BLaER1 treated with 17β-estradiol and CSF1 and Interleukin-3, amounts not matched to agents 10 nM and 100 nM (cell line): Measurements from ENCODE around the gene NT5DC4.
A peak's percentile ranks its signal among the peaks of the same experiment; 100 is the strongest.
"Not testable (repeated sequence)": the region's sequence is repeated elsewhere in the genome, so short reads cannot be mapped to it uniquely, and the experiment has no call there.

Source experiments
- H3K27ac ChIP-seq, 11 experiments: shearing (Covaris generic); formaldehyde crosslinking; 2 replicates each; pipeline ENCODE4 v1.8.1; 2022
- H3K27me3 ChIP-seq, 11 experiments: shearing (Covaris generic); formaldehyde crosslinking; 2 replicates each; pipeline ENCODE4 v1.8.1; 2022
- H3K36me3 ChIP-seq, 11 experiments: shearing (Covaris generic); formaldehyde crosslinking; 2 replicates each; pipeline ENCODE4 v1.8.1; 2022
- H3K4me1 ChIP-seq, 10 experiments: shearing (Covaris generic); formaldehyde crosslinking; 2 replicates each; pipeline ENCODE4 v1.8.1; 2022
- H3K4me2 ChIP-seq, 11 experiments: shearing (Covaris generic); formaldehyde crosslinking; 2 replicates each; pipeline ENCODE4 v1.8.1; 2022
- H3K4me3 ChIP-seq, 10 experiments: shearing (Covaris generic); formaldehyde crosslinking; 2 replicates each; pipeline ENCODE4 v1.8.1; 2022
- H3K9ac ChIP-seq, 11 experiments: shearing (Covaris generic); formaldehyde crosslinking; 2 replicates each; pipeline ENCODE4 v1.8.1; 2022
- H3K9me3 ChIP-seq, 11 experiments: shearing (Covaris generic); formaldehyde crosslinking; replicated peaks in 1 of 11; 2 replicates each; pipeline ENCODE4 v1.8.1; 2022
- H4K20me1 ChIP-seq, 11 experiments: shearing (Covaris generic); formaldehyde crosslinking; 2 replicates each; pipeline ENCODE4 v1.8.1; 2022
- Cebpa-rat ChIP-seq, 11 experiments: shearing (Covaris generic); IDR thresholded peaks; 2 replicates each; pipeline ENCODE4 v1.8.1; 2022

The NT5DC4 gene

DNA sequence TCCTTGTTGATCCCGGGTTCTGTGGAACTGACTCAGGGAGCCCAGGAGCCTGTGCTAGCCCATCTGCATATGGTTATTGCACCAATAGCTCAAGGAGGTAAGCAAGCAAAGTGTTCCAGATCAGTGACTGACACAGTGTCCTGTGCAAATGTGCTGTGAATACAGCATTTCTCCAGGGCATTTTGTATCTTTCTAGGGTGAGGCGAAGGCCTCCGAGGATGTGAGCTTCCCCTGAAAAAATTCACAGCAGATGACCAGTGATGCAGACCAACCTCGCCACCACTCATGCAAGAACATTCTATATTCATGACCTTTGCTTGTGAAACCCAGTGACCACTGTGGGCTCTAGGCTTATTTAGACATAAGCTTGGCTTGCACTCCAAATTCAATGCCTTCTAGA lies 15.2 kb upstream of the NT5DC4 start:
- Histone ChIP-seq H3K36me3 (no peaks in the 10 kb centered on the region), H3K4me2 (peak overlapping the region; percentile 74 to 93 (median 80)), H3K27me3 (no peaks in the 10 kb centered on the region), H4K20me1 (no peaks in the 10 kb centered on the region), H3K27ac (peak overlapping the region in 10 of 11 experiments; percentile 13 to 94 (median 66); a peak in 15 of 22 replicates), H3K9me3 (no peaks in the 10 kb centered on the region), H3K4me3 (no peak overlapping the region), H3K9ac (peak overlapping the region in 2 of 11 experiments; percentile 9 to 33; a peak in 1 of 22 replicates), H3K4me1 (peaks cover 49 to 98% (median 69%) of the 10 kb centered on the region in 10 experiments)
- TF ChIP-seq Cebpa-rat (IDR thresholded peaks at IDR 0.05) = no peak

DNA sequence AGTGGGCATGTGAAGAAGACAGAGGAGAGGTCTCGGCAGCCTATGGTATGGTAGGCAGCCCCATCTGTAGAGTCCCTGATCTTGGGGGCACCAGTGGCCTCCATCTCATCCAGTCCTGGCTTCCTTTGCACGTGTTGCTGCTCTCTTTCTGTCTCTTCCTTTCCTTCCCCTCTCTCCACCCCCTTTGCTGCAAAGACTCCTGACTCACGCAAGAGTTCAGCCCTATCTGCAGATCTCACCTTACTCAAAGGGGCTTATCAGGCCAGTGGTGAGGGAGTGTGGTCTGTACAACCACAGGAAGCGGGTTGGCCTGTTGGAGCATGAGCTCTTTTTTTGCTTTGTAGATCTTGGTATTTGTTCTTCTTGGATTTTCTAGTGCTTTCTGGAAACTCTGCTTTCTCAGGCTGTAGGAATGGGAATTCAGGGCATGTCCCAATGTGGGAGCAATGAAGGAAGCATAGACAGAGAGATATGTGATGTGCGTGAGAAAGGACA lies 14.6 kb upstream of the NT5DC4 start:
- Histone ChIP-seq H3K36me3 (no peaks in the 10 kb centered on the region), H3K4me2 (peak overlapping the region; percentile 74 to 93 (median 80)), H3K4me1 (peaks cover 49 to 98% (median 63%) of the 10 kb centered on the region in 10 experiments), H3K4me3 (peak overlapping the region in 1 of 10 experiments; percentile 20; a peak in 1 of 20 replicates), H3K9ac (peak overlapping the region in 3 of 11 experiments; percentile 9 to 33 (median 21); a peak in 3 of 22 replicates), H3K27ac (peak overlapping the region in 10 of 11 experiments; percentile 13 to 94 (median 66); a peak in 18 of 22 replicates), H4K20me1 (no peaks in the 10 kb centered on the region), H3K27me3 (no peaks in the 10 kb centered on the region), H3K9me3 (no peaks in the 10 kb centered on the region)
- no peak for TF ChIP-seq Cebpa-rat (IDR thresholded peaks at IDR 0.05)

DNA sequence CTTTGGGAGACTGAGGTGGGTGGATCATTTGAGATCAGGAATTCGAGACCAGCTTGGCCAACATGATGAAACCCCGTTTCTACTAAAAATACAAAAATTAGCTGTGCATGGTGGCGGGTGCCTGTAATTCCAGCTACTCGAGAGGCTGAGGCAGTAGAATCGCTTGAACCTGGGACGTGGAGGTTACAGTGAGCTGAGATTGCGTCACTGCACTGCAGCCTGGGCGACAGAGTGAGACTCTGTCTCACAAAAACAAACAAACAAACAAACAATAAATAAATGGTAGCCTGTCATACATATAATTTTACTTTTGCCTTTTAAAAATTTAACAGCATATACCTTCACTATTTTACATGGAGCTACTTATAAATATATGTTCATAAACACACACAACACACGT lies 13.9 kb upstream of the NT5DC4 start:
- peak overlapping the region; percentile 74 to 93 (median 80) for H3K4me2 ChIP-seq
- H3K9ac ChIP-seq = peak overlapping the region in 2 of 11 experiments; percentile 21 to 33; a peak in 1 of 22 replicates
- H4K20me1 ChIP-seq, H3K27me3 ChIP-seq, H3K36me3 ChIP-seq, H3K9me3 ChIP-seq, H3K4me3 ChIP-seq: not testable (repeated sequence)
- peak overlapping the region in 9 of 11 experiments; percentile 24 to 96 (median 85); a peak in 15 of 22 replicates for H3K27ac ChIP-seq
- peak in 2 of 11 experiments; percentile 40 to 55; a peak in 3 of 22 replicates for TF ChIP-seq Cebpa-rat (IDR thresholded peaks at IDR 0.05)
- peaks cover 49 to 98% (median 59%) of the 10 kb centered on the region in 10 experiments for H3K4me1 ChIP-seq

DNA sequence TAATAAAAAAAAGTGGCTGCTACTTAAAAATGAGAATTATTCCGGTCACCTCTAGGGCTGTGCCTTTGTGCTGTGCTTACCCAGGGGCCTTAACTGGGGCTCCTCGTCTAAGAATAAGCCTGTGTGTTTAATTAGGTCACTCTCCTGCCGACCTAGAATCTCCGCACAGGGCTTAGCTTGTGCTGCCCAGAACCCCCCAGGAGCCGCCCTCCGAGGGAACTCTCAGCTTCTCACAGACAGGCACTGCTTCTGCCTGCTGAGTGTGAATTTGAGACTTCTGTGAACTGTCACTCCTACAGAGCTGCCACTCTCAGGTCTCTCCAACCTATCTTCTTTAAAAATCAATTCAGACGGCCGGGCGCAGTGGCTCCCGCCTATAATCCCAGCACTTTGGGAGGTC lies 11.9 kb upstream of the NT5DC4 start:
- peaks cover 66 to 98% (median 76%) of the 10 kb centered on the region in 10 experiments for H3K4me1 ChIP-seq
- H3K4me2 ChIP-seq = peak overlapping the region; percentile 74 to 93 (median 80); a peak in 21 of 22 replicates
- H3K9me3 ChIP-seq = no peaks in the 10 kb centered on the region
- H4K20me1 ChIP-seq = no peaks in the 10 kb centered on the region
- H3K27me3 ChIP-seq = no peaks in the 10 kb centered on the region
- TF ChIP-seq Cebpa-rat (IDR thresholded peaks at IDR 0.05) = no peak
- no peaks in the 10 kb centered on the region for H3K36me3 ChIP-seq
- peak overlapping the region; percentile 24 to 89 (median 62); a peak in 19 of 22 replicates for H3K9ac ChIP-seq
- H3K4me3 ChIP-seq = peak overlapping the region in 3 of 10 experiments; percentile 18 to 44 (median 20); a peak in 4 of 20 replicates
- peak overlapping the region; percentile 28 to 96 (median 74); a peak in 21 of 22 replicates for H3K27ac ChIP-seq

DNA sequence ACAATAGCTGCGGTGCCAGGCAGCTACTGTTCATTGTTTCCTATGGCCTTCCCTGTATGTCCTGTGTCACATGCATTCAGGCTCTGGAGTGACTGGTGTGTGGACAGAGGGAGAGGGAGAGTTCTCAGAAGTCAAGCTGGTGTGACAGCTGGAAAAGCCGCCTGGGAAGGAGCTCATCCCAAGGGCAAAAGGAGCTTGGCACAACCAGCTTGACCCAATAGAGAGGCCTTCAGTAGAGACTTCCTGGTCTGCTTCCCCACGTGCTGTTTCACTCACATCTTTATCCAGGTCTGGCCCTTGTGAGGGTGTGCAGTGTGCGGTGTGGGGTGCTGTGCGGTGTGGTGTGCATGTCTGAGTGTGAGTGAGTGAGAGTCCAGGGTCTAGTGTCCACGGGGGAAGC lies 11.1 kb upstream of the NT5DC4 start:
- Histone ChIP-seq H4K20me1 (no peaks in the 10 kb centered on the region), H3K4me2 (peak overlapping the region; percentile 74 to 93 (median 80); a peak in 18 of 22 replicates), H3K9ac (peak overlapping the region in 2 of 11 experiments; percentile 86 to 89; a peak in 2 of 22 replicates), H3K4me1 (peaks cover 66 to 91% (median 77%) of the 10 kb centered on the region in 10 experiments), H3K4me3 (no peak overlapping the region), H3K9me3 (no peaks in the 10 kb centered on the region), H3K27ac (peak overlapping the region in 7 of 11 experiments; percentile 66 to 96 (median 89); a peak in 13 of 22 replicates), H3K36me3 (no peaks in the 10 kb centered on the region), H3K27me3 (no peaks in the 10 kb centered on the region)
- TF ChIP-seq Cebpa-rat (IDR thresholded peaks at IDR 0.05) = no peak

DNA sequence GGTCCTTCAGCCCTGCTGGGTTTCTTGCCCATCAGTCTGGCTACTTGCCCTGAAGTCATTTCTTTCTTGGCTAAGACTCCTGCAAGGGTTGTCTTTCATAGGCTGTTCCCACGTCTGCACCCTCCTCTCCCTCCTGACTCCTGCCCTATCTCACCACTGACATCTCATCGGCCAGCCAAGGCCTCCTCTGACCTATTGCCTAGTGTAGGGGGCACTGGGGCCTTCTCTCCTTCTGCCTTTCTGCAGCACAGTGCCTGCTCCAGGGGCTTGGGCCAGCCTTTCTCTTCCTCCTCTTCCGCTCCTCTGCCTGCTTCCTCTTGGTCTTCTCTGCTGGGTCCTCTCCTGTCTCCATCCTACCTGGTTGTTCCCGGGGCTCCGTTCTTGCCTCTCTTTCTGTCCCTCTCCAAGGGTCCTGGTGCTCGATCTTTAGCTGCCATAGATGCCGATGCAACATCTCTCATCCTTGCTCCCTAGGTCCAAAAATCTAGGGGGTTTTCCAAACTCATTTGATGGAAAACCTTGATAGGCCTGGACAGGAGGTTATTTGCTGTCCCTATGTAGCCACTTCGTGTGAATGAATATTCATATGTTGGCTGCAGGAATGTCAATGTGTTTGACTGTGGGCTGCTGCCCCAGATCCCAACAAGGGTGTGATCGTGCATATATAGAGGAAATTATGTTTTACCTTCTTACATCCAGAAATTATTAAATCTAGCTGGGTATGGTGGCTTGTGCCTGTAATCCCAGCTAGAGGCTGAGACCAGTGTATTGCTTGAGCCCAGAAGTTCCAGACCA lies 9.7 kb upstream of the NT5DC4 start:
- no peak for TF ChIP-seq Cebpa-rat (IDR thresholded peaks at IDR 0.05)
- H3K27me3 ChIP-seq = no peaks in the 10 kb centered on the region
- no peak overlapping the region for H3K9ac ChIP-seq
- H3K9me3 ChIP-seq = no peaks in the 10 kb centered on the region
- peak overlapping the region in 4 of 11 experiments; percentile 29 to 93 (median 90); a peak in 8 of 22 replicates for H3K4me2 ChIP-seq
- peak overlapping the region in 1 of 11 experiments; percentile 13; a peak in 1 of 22 replicates for H3K27ac ChIP-seq
- H3K36me3 ChIP-seq = no peaks in the 10 kb centered on the region
- H3K4me3 ChIP-seq = no peak overlapping the region
- peaks cover 57 to 76% (median 63%) of the 10 kb centered on the region in 10 experiments for H3K4me1 ChIP-seq
- H4K20me1 ChIP-seq = no peaks in the 10 kb centered on the region

DNA sequence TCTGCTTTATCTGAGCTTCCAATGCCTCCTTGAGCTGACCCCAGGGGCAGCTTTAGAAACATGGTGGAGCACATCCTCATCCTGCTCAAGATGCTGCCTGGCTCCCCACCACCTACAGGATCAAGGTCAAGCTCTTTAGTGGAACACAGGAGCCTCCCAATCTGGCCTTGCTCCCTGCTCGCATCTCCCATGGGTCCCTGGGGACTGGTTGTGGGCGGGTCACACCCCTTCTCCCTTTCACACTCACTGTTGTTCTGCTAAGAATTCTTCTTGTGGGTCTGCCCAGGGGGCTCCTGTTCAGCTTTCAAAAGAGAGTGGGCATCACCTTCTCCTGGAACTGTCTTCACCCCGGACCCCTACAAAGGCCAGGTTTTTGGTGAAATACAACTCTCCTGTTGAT lies 8.4 kb upstream of the NT5DC4 start:
- Histone ChIP-seq H3K27ac (peak overlapping the region in 4 of 11 experiments; percentile 12 to 53 (median 28); a peak in 5 of 22 replicates), H4K20me1 (no peaks in the 10 kb centered on the region), H3K4me3 (no peak overlapping the region), H3K9me3 (peaks cover 0 to 5% (median 0%) of the 10 kb centered on the region in 11 experiments; a peak in 6 of 22 replicates), H3K4me1 (peaks cover 43 to 63% (median 50%) of the 10 kb centered on the region in 10 experiments), H3K36me3 (no peaks in the 10 kb centered on the region), H3K4me2 (peak overlapping the region; percentile 42 to 92 (median 63)), H3K27me3 (no peaks in the 10 kb centered on the region), H3K9ac (no peak overlapping the region; a peak in 1 of 22 replicates)
- no peak for TF ChIP-seq Cebpa-rat (IDR thresholded peaks at IDR 0.05)

DNA sequence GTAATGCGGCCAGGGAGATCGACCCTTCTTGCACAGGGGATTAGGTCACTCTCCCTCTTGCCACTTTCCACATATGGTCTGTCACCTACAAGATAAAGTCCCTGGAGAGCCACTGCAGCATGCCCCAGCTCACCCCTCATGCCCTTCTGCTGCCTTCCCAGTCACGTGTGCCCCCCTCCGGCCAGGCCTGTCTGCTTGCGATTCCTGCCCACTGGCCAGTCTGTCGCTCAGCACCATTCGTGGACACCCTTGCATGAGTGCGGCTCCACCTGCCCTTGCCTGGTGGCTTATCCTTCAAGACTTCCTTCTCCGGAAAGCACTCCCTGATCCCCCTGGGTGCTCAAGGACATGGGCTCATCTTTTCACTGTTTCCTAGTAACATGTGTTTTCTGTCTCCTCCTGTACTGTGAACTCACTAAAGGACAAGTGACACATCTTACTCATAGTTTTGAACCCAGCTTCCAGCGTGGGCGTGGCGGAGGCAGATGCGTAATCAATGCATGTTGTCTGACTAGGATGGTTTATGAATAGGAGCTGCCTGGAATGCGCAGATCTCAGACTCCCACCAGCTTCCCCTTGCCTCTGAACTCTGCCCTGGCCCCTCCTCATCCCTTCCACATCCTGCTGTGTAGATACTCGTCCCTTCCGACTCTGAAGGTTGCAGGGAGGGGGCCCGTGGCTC lies 7.8 kb upstream of the NT5DC4 start:
- no peaks in the 10 kb centered on the region for H4K20me1 ChIP-seq
- peak overlapping the region; percentile 42 to 92 (median 63) for H3K4me2 ChIP-seq
- peaks cover 38 to 57% (median 44%) of the 10 kb centered on the region in 10 experiments for H3K4me1 ChIP-seq
- H3K9me3 ChIP-seq = peaks cover 0 to 11% (median 3%) of the 10 kb centered on the region in 11 experiments; a peak in 8 of 22 replicates
- no peaks in the 10 kb centered on the region for H3K36me3 ChIP-seq
- peak overlapping the region in 3 of 11 experiments; percentile 26 to 53 (median 30); a peak in 4 of 22 replicates for H3K27ac ChIP-seq
- H3K9ac ChIP-seq = peak overlapping the region in 2 of 11 experiments; percentile 7 to 10; a peak in 3 of 22 replicates
- no peak for TF ChIP-seq Cebpa-rat (IDR thresholded peaks at IDR 0.05)
- H3K4me3 ChIP-seq = no peak overlapping the region
- H3K27me3 ChIP-seq = no peaks in the 10 kb centered on the region
